Thoracic aorta (tissue), 2 donors: ENCODE measurements around the gene GYS1. TPM values are rescaled to one million over a fixed set of nuclear protein-coding genes. Genes with fewer than 3 reads are reported as not detected.
A peak's percentile ranks its signal among the peaks of the same experiment; 100 is the strongest.
"Not testable (repeated sequence)": the region's sequence is repeated elsewhere in the genome, so short reads cannot be mapped to it uniquely, and the experiment has no call there.

Experiments used
- ATAC-seq: fragments of 150-250 bp; one replicate; pipeline ENCODE4 v1.8.0; 2017; ENCODE audit warnings: low read depth; ENCODE audit not compliant: insufficient number of reproducible peaks, low FRiP score
- DNase-seq: peaks from one replicate; pipeline ENCODE4 v3.0.0-alpha.2; 2020; ENCODE audit warnings: low spot score
- H3K27ac ChIP-seq, 2 donors: fragments of 200-600 bp; sonication (generic); 1 replicate in 1 of 2; 2 replicates in 1 of 2; pipeline ENCODE4 v1.5.1; 2016; ENCODE audit warnings: mild to moderate bottlenecking in 2 of 2, moderate library complexity in 2 of 2
- H3K27me3 ChIP-seq: fragments of 200-600 bp; sonication (generic); replicated peaks from 2 replicates; pipeline ENCODE4 v1.6.0; 2016; ENCODE audit warnings: mild to moderate bottlenecking; ENCODE audit not compliant: insufficient read depth
- H3K36me3 ChIP-seq: fragments of 200-600 bp; sonication (generic); one replicate; pipeline ENCODE4 v1.5.1; 2016
- H3K4me1 ChIP-seq, 2 donors: fragments of 200-600 bp; sonication (generic); 1 replicate in 1 of 2; 2 replicates in 1 of 2; pipeline versions ENCODE4 v1.5.1 to v1.6.0; 2016; ENCODE audit warnings: low read depth in 2 of 2, mild to moderate bottlenecking in 1 of 2; ENCODE audit not compliant: control insufficient read depth in 1 of 2
- H3K4me3 ChIP-seq: fragments of 200-600 bp; sonication (generic); 2 replicates; pipeline ENCODE4 v1.5.1; 2016; ENCODE audit warnings: mild to moderate bottlenecking
- H3K9me3 ChIP-seq: fragments of 200-600 bp; sonication (generic); 2 replicates; pipeline ENCODE4 v1.5.1; 2016
- CTCF ChIP-seq: fragments of 200-600 bp; sonication (generic); IDR thresholded peaks from one replicate; pipeline ENCODE4 v1.5.1; 2019; ENCODE audit warnings: antibody characterized with exemption
- total RNA-seq, 2 donors: library from RNA; depleted of rRNA; stranded (reverse); fragments of >200 nt; gene quantifications; one replicate each; pipeline versions ENCODE4 v1.1.0 to v1.2.3, GENCODE V29; 2016

The GYS1 gene
- total RNA-seq, 2 donors from 2014 or later: 30.1 to 44.4 TPM

DNA sequence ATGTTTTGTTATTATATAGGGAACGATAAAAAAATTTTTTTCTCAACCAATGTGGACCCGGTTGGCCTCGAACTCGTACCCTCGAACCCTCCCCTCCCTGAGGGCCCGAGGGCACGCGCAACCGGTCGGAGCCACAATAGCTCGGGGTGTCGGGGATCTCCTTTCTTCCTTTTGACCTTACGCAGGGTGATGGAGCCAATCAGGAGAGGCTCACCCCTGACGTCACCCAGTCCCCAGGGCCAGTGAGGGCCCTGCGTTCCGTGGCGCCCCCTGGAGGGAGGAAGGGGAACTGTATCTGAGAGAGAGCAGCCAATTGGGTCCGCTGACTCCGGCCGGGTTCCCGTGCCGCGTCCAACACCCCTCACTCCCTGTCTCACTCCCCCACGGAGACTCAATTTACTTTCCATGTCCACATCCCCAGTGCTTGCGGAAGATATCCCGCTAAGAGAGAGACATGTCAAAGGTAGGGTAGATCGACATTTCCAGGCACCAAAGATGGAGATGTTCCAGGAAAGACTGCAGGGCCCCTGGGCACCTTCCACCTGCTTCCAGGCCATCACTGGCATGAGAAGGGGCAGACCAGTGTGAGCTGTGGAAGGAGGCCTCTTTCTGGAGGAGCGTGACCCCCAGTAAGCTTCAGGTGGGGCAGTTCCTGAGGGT, 38.7 kb upstream of the GYS1 start, which contains the start of gene CGB2:
CGB2 (plus strand) TSS at position 249 of the 660 bp plus-strand sequence; CDS start at position 455, 206 bp downstream.
- H3K27ac ChIP-seq, H3K4me1 ChIP-seq, H3K27me3 ChIP-seq, DNase-seq, H3K4me3 ChIP-seq, H3K9me3 ChIP-seq, H3K36me3 ChIP-seq, ATAC-seq: not testable (repeated sequence)
- TF ChIP-seq CTCF: peak; percentile 18

DNA sequence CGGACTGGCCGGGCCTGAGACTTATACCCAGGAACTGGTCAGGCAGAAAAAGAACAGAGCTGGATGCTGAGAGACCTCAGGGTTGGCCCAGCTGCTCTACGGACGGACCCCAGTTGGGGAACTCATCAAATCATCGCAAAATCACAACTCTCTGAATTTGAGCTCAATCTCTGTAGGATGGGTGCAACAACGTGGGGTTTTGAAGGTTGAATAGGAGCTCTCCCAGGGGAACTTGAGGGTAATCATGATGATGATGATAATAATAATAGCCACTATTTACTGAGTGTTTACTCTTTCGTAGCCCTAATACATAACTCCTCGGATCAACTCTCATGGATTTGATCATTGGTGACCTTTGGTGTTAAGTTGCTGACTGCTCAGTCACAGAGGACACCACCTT, 37.2 kb upstream of the GYS1 start:
- ATAC-seq, DNase-seq, H3K27ac ChIP-seq, H3K4me3 ChIP-seq, H3K36me3 ChIP-seq, H3K4me1 ChIP-seq, H3K9me3 ChIP-seq, H3K27me3 ChIP-seq: not testable (repeated sequence)

- not testable (repeated sequence) for DNase-seq, H3K4me3 ChIP-seq, ATAC-seq, H3K4me1 ChIP-seq, H3K27ac ChIP-seq, H3K9me3 ChIP-seq, H3K36me3 ChIP-seq, H3K27me3 ChIP-seq
Observed at GRCh38 chr19:49029749-49030148, 36.6 kb upstream of the GYS1 start.

DNA sequence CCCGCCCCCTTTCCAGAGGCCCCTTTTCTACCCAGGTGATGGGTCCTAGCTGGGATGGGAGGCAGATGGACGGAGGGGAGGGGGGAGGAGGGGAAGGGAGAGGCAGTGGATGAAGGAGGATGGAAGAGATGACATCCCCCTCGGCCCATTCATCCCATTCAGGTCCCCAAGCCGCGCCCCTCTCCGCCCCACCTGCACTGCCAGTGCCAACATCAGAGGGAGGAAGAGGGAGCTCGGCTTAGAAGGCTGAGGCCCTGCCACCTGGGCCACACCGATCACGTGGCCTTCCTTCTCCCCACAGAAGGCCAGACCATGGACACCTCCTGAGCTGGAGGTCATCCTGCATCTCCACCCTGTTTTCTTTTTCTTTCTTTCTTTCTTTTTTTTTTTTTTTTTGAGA, 35.6 kb upstream of the GYS1 start:
- H3K27ac ChIP-seq, H3K4me1 ChIP-seq, DNase-seq, H3K27me3 ChIP-seq, H3K9me3 ChIP-seq, H3K36me3 ChIP-seq, ATAC-seq, H3K4me3 ChIP-seq: not testable (repeated sequence)

GRCh38 chr19:49025599-49025998, 32.5 kb upstream of the GYS1 start:
- not testable (repeated sequence) for DNase-seq, H3K27ac ChIP-seq, H3K9me3 ChIP-seq, H3K36me3 ChIP-seq, ATAC-seq, H3K4me3 ChIP-seq, H3K4me1 ChIP-seq, H3K27me3 ChIP-seq

- H3K4me3 ChIP-seq, H3K9me3 ChIP-seq, H3K36me3 ChIP-seq, H3K27ac ChIP-seq, H3K27me3 ChIP-seq, DNase-seq, ATAC-seq, H3K4me1 ChIP-seq: not testable (repeated sequence)
Observed at GRCh38 chr19:49025088-49025487, 32.0 kb upstream of the GYS1 start.

DNA sequence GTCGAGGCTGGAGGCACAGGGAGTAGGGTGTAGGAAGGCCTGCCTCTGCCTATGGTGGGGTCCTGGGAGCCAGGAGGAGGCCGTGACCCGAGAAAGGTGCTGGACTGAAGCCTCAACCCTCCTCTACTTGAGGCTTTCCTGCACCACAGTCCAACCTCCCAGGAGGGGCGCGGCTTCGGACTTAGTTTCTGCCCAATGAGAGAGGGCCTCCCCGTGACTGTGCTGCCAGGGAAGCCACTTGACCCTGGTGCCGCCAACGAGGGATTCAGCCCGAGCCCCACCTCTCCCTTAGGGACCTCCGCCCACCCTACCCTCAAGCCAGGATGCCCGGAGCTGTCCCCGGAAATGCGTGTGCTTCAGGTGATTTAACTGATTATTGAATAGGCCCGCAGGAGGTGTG, 31.1 kb upstream of the GYS1 start, which contains the start of gene CGB3:
CGB3 (minus strand) TSS at position 101 of the 400 bp plus-strand sequence. CDS start 362 bp downstream, outside the sequence.
- not testable (repeated sequence) for H3K36me3 ChIP-seq, H3K4me3 ChIP-seq, H3K27me3 ChIP-seq, ATAC-seq, H3K9me3 ChIP-seq, H3K4me1 ChIP-seq, DNase-seq, H3K27ac ChIP-seq

GRCh38 chr19:49022116-49022515, 29.0 kb upstream of the GYS1 start:
- DNase-seq (no peak), ATAC-seq (no peak)
- Histone ChIP-seq H3K4me1 (peaks cover 15 to 24% of the 10 kb centered on the region in 2 donors), H3K9me3 (no peaks in the 10 kb centered on the region), H3K36me3 (no peaks in the 10 kb centered on the region), H3K4me3 (no peak overlapping the region), H3K27me3 (no peaks in the 10 kb centered on the region), H3K27ac (no peak overlapping the region)
- TF ChIP-seq CTCF: no peak
